Body of pancreas (tissue), 4 donors: Measurements from ENCODE around the gene TXN2.

Source experiments
- POLR2A ChIP-seq, 3 donors: fragments of 450-650 bp; IDR thresholded peaks; one replicate each; pipeline ENCODE4 v1.6.1; 2016; ENCODE audit warnings: antibody characterized with exemption in 3 of 3, mild to moderate bottlenecking in 2 of 3
- TF ChIP-seq, protein P1 (sequence below), 7 experiments: fragments of 450-650 bp in 4 of 7; fragments of 200-600 bp in 3 of 7; sonication (generic) in 3 of 7; IDR thresholded peaks; one replicate each; pipeline ENCODE4 v1.5.1; 2016 to 2019; ENCODE audit warnings: antibody characterized with exemption in 7 of 7

DNA sequence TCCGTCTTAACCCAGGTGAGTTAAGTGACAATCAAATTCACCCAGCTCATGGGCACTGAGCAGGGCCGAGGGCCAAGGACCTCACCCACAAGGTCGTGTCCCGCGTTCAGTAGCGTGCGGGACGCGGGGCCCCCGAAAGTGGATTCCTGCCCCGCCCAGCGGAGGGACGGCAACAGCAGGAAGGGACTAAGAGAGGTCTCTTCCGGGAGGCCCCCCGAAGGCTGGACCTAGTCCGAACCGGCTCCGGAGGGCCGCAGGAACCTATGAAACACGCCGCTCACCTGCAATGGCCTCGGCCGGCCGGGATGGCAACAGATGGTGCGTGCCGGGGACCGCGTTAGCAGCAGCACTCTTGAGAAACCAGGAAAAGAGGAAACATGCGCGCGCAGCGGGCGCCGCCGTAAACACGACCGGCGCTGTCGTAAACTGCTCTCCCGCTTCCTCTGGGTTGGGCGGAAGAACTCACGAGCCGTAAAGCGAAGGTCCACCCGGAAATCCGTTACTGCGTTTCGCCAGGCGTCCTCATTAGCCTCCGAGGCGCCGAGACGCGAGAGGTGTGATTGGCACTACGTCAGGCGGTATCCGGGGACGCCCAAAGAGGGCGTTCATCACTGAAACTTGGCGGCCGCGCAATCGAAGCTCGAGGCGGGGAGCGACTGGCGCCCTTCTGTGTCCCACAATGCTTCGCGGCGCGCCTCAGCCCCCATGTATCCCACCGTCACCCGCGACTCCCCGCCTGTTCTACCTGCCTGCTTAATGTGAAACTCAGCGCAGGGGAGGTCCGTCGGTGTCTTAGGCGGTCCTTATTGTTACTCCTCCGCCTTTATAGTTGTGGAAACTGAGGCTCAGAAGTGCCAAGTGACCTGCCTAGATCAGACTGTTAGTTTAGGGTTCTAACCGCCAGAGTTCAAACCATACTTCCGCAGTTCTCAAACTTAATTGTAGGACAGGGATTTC, 47.6 kb upstream of the TXN2 start, which contains the start of gene EIF3D:
- peak; percentile 63 to 91 (median 87) for TF ChIP-seq POLR2A (IDR thresholded peaks at IDR 0.05)
- TF ChIP-seq, protein P1, sequence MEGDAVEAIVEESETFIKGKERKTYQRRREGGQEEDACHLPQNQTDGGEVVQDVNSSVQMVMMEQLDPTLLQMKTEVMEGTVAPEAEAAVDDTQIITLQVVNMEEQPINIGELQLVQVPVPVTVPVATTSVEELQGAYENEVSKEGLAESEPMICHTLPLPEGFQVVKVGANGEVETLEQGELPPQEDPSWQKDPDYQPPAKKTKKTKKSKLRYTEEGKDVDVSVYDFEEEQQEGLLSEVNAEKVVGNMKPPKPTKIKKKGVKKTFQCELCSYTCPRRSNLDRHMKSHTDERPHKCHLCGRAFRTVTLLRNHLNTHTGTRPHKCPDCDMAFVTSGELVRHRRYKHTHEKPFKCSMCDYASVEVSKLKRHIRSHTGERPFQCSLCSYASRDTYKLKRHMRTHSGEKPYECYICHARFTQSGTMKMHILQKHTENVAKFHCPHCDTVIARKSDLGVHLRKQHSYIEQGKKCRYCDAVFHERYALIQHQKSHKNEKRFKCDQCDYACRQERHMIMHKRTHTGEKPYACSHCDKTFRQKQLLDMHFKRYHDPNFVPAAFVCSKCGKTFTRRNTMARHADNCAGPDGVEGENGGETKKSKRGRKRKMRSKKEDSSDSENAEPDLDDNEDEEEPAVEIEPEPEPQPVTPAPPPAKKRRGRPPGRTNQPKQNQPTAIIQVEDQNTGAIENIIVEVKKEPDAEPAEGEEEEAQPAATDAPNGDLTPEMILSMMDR (IDR thresholded peaks at IDR 0.05), result peak in 3 of 7 experiments; percentile 25 to 38 (median 32)
